HL-60/S4 (cell line): ENCODE measurements around the gene GTF2H2.
"Not testable (repeated sequence)": the region's sequence is repeated elsewhere in the genome, so short reads cannot be mapped to it uniquely, and the experiment has no call there.

Experiments
- in situ Hi-C: fragments of 300-500 bp; cut with MboI; formaldehyde crosslinking; loops from 2 replicates; pipeline ENCODE4 v1.14.3; 2022; ENCODE audit warnings: low sequenced_read_pairs

GTF2H2 gene

GRCh38 chr5:71013575-71013974, 53.9 kb downstream of the GTF2H2 start:
- in situ Hi-C loops = no loop called here

GRCh38 chr5:71011194-71011792, 56.2 kb downstream of the GTF2H2 start:
- in situ Hi-C loops = no loop called here

GRCh38 chr5:71006983-71007382, 60.5 kb downstream of the GTF2H2 start:
- in situ Hi-C loops = not testable (repeated sequence)
